ENCODE measurements around the gene PWP2.
"Not testable (repeated sequence)": the region's sequence is repeated elsewhere in the genome, so short reads cannot be mapped to it uniquely, and the experiment has no call there.

The PWP2 gene

GRCh38 chr21:44167527-44167926 lies 60.3 kb downstream of the PWP2 start:
- not testable (repeated sequence) for DNase-seq

GRCh38 chr21:44170326-44170725 lies 63.1 kb downstream of the PWP2 start:
- DNase-seq = not testable (repeated sequence)

GRCh38 chr21:44170863-44171262 lies 63.7 kb downstream of the PWP2 start:
- not testable (repeated sequence) for DNase-seq

GRCh38 chr21:44171962-44172572 lies 64.9 kb downstream of the PWP2 start:
- not testable (repeated sequence) for DNase-seq

- not testable (repeated sequence) for DNase-seq
Observed at GRCh38 chr21:44172741-44173140, 65.5 kb downstream of the PWP2 start.

GRCh38 chr21:44175189-44175588 lies 68.0 kb downstream of the PWP2 start:
- not testable (repeated sequence) for DNase-seq

GRCh38 chr21:44176127-44176526 lies 68.9 kb downstream of the PWP2 start:
- DNase-seq = not testable (repeated sequence)

All from CD4-positive, alpha-beta T cell treated with Interleukin-12 subunit alpha and Interleukin-12 subunit beta, for 1 hour (primary cell).